ENCODE results near the gene HRH1. TPM values are rescaled to one million over a fixed set of nuclear protein-coding genes. Genes with fewer than 3 reads are reported as not detected.

Gene HRH1
- total RNA-seq: 17.2 and 17.9 TPM in 2 replicates

DNA sequence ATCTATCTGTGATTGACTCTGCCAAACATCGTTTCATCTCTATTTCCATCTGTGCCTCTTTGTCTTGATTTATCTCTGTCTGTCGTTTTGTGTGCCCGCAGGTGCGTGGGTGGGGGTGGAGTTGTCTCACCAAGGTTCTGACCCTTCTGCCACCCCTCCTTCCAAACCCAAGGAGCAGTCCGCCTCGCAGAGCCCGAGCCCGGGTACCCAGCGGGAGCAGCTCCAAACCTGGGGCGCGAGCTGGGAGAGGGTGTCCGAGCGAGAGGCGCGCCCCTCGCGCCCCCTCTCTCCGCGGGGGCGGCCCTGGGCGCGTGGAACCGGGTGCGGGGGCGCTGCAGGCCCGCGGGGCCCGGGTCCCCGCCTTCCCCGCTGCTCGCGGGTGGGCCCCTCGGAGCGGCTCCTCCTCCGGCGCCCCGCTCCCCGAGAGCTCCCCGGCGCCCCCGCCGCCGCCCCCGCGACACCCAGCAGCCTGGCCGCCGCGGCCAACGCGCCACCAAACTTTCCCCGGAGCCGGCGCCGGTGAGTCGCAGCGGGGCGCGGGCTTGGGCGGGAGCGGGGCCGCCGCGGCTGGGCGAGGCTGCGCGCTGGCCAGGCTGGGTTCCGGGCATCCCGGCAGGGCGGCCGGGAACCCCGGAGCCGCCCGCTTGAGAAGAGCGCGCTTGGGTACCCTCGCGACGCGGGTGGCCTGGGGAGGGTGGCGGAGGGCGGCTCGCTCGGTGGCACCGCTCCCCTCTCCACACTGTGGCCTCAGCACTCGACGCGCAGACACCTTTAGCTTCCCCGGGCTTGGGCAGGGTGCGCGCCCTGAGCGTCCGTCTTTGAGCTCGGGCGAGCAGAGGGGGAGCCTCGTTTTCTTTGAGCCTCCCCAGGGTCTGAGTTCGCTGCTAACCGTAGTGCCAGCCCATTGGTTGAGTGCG lies at the start of gene HRH1:
Gene HRH1, plus strand, starts transcription at position 458 of the 917 bp plus-strand sequence. CDS start 104,545 bp downstream, outside the sequence.

GRCh38 chr3:11271986-11272904 lies 118.0 kb downstream of the HRH1 start, which contains the start of gene ATG7:
TSS of gene ATG7 (plus strand) at chr3:11272397. CDS start at chr3:11298696, 26,299 bp downstream.

Other genes starting within 250 kb of the HRH1 start
- not detected in 2 replicates for gene SLC6A1, start 161.7 kb upstream of the HRH1 start, total RNA-seq
- gene ATG7, start 117.9 kb downstream of the HRH1 start, total RNA-seq: 112 and 125 TPM in 2 replicates

All from epithelial cell of umbilical artery (primary cell).